GM21825 (cell line): ENCODE data around the gene PTPN4.
"Not testable (repeated sequence)": the region's sequence is repeated elsewhere in the genome, so short reads cannot be mapped to it uniquely, and the experiment has no call there.

Experiments
- ATAC-seq: cut with Tn5 transposase; IDR thresholded peaks from one replicate; pipeline ENCODE4 v1.9.1; 2021; ENCODE audit warnings: mild to moderate bottlenecking, moderate library complexity; ENCODE audit not compliant: unreplicated experiment

Gene PTPN4

DNA sequence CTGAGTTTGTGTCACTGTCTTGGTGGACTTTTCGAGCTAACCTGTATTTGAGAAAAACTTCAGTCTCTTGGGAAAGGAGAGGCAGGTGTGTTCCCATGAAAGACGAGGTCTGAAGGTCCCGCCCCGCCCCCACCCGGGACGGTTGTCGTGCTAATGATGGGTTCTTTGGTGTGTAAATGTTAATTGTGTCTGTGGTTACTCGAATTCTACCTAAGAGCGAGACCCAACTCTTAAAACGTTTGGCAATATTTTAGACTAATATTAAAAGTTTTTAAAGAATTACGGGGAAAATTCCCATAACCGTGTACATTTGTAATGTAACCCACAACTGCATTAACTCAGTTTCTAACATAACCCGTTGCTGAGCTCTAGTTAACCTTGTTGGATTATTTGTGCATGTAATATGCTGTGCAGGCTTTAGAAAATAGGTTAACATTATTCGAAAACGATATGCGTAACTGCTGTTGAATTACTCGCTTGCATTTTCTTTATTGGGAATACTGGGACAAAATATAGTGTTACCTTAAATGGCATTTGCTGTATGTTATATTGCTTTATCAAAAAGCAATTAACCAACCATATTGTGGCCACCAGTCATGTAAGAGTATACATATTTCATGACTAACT is 254.0 kb downstream of the PTPN4 start:
- ATAC-seq = no peak

- ATAC-seq = no peak
Observed at GRCh38 chr2:120014226-120014980, 254.7 kb downstream of the PTPN4 start.

DNA sequence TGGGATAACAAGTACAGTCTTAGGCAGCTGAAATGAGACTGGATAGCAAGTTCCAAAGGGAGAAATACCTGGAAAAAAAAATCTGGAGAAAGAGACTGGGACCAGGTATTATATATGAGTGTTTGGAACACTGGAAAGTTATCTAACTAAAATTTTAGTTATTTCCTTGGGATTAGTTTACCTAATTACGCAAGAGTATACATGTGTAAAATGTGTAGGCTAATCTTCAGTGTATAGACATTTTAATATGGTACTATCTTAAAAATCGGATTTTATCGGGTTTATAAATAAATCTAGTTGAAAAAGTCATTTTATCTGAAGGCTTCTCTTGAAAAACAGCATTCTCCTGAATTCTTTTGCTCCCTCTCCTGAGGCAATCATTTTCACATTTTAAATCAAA is 257.1 kb downstream of the PTPN4 start:
- ATAC-seq = no peak

- ATAC-seq = no peak
Observed at GRCh38 chr2:120017201-120017600, 257.5 kb downstream of the PTPN4 start.

DNA sequence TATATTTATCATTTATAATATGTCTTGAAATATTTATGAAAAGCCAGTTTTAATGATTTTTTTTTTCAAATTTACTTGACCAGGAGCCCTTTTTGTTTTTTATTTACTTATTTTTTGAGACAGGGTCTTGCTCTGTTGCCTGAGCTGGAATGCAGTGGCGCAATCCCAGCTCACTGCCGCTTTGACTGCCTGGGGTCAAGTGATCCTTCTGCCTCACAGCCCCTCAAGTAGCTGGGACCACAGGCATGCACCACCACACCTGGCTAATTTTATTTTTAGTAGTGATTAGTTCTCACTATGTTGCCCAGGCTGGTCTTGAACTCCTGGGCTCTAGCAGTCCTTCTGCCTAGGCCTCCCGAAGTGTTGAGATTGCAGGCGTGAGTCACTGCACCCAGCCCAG is 258.8 kb downstream of the PTPN4 start:
- ATAC-seq = no peak

- ATAC-seq = no peak
Observed at GRCh38 chr2:120020554-120020953, 260.8 kb downstream of the PTPN4 start.

- ATAC-seq = not testable (repeated sequence)
Observed at GRCh38 chr2:120022505-120022904, 262.8 kb downstream of the PTPN4 start.

DNA sequence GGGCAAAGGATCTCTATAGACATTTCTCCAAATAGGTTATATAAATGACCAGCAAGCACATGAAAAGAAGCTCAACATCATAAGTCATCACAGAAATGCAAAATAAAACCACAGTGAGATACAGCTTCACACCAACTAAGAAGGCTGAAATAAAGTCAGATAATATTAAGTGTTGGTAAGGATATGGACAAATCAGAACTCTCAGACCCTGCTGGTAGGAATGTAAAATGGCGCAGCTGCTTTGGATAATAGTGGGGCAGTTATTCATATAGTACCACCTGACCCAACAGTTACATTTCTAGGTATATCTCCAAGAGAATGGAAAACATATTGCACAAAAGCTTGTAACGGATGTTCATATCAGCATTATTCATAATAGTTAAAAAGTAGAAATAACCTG is 267.2 kb downstream of the PTPN4 start:
- no peak for ATAC-seq

- no peak for ATAC-seq
Observed at GRCh38 chr2:120028795-120029194, 269.1 kb downstream of the PTPN4 start.

GRCh38 chr2:120029672-120030640 is 270.2 kb downstream of the PTPN4 start:
- ATAC-seq = no peak

DNA sequence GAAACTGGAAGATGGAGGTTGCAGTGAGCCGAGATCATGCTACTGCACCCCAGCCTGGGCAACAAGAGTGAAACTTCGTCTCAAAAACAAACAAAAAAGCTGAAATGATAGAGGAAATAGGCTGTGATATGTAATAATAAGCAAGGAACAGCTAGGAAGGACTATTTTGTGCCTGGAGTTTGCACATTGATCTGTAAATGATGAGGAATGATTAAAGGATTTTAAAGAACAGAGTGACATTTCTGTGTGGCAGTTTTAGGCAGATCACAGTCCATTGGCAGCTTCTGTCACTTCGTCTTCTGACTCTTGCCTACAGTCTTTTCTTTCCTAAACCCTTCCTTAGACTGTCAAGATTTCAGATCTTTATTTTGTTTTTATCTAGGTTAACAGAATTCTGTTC is 272.6 kb downstream of the PTPN4 start:
- no peak for ATAC-seq
